OCI-LY3 (cell line): ENCODE results near the gene CA10.

Source experiments
- EZH2phosphoT487 ChIP-seq: fragments of 200-600 bp; shearing (Covaris generic); IDR thresholded peaks from 2 replicates; pipeline ENCODE4 v1.6.1; 2018; ENCODE audit warnings: antibody characterized with exemption, mixed run types, low read depth
- TF ChIP-seq, protein P1 (sequence below): fragments of 200-600, 300-600 bp; sonication (generic); IDR thresholded peaks from 2 replicates; pipeline ENCODE4 v1.5.1; 2014; ENCODE audit warnings: antibody characterized with exemption, low read length, low read depth

DNA sequence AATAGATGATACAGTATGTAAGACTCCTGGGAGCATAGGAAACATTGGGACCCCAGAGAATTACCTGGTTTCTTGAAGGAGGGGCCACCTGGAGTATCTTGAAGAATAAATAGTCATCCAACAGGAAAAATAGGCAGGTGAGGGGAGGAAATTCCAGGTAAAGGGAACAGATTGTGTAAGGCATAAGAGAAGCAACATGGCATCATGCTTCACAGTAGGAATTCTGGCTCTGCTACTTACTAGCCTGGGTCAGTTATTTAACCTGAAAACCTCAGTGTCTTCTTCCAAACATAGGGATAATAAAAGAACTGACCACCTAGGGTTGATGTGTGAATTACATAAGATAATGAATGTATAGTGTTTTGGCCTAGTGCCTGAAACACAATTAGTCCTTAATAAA is 122.1 kb downstream of the CA10 start:
- TF ChIP-seq, protein P1, sequence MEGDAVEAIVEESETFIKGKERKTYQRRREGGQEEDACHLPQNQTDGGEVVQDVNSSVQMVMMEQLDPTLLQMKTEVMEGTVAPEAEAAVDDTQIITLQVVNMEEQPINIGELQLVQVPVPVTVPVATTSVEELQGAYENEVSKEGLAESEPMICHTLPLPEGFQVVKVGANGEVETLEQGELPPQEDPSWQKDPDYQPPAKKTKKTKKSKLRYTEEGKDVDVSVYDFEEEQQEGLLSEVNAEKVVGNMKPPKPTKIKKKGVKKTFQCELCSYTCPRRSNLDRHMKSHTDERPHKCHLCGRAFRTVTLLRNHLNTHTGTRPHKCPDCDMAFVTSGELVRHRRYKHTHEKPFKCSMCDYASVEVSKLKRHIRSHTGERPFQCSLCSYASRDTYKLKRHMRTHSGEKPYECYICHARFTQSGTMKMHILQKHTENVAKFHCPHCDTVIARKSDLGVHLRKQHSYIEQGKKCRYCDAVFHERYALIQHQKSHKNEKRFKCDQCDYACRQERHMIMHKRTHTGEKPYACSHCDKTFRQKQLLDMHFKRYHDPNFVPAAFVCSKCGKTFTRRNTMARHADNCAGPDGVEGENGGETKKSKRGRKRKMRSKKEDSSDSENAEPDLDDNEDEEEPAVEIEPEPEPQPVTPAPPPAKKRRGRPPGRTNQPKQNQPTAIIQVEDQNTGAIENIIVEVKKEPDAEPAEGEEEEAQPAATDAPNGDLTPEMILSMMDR = no peak
- TF ChIP-seq EZH2phosphoT487 = no peak
